A673 (cell line): ENCODE results near the gene ATP6V0C.
"Not testable (repeated sequence)": the region's sequence is repeated elsewhere in the genome, so short reads cannot be mapped to it uniquely, and the experiment has no call there.

Source experiments
- CTCF ChIP-seq: fragments of 300-800, 200-600 bp; sonication (generic); conservative IDR thresholded peaks from 2 replicates; pipeline ENCODE4 v1.5.1; 2017; ENCODE audit warnings: low read depth, mild to moderate bottlenecking, antibody characterized with exemption, low read length, moderate library complexity, mixed read lengths
- EZH2 ChIP-seq: fragments of 200-600 bp; sonication (generic); IDR thresholded peaks from 2 replicates; pipeline ENCODE4 v1.6.1; 2017; ENCODE audit warnings: borderline replicate concordance, low read depth, mild to moderate bottlenecking, mixed read lengths, antibody characterized with exemption, low read length; ENCODE audit not compliant: poor library complexity, severe bottlenecking

GRCh38 chr16:2539845-2540458 lies 26.2 kb downstream of the ATP6V0C start:
- peak; percentile 41 for TF ChIP-seq CTCF
- not testable (repeated sequence) for TF ChIP-seq EZH2
